ENCODE data around the gene LDLRAD4.

LDLRAD4 gene

GRCh38 chr18:13530033-13530878 is 311.7 kb downstream of the LDLRAD4 start:
- DNase-seq (ENCODE audit: low read depth, low spot score), result no peak

GRCh38 chr18:13530879-13531387 is 312.4 kb downstream of the LDLRAD4 start:
- DNase-seq (ENCODE audit: low read depth, low spot score), result peak; percentile 46

- no peak for DNase-seq (ENCODE audit: low read depth, low spot score)
These were observed 313.2 kb downstream of the LDLRAD4 start for GRCh38 chr18:13531681-13532325.

- no peak for DNase-seq (ENCODE audit: low read depth, low spot score)
These were observed 314.0 kb downstream of the LDLRAD4 start for GRCh38 chr18:13532406-13533075.

GRCh38 chr18:13534631-13535030 is 316.1 kb downstream of the LDLRAD4 start:
- DNase-seq (ENCODE audit: low read depth, low spot score), result no peak

GRCh38 chr18:13536578-13536977 is 318.0 kb downstream of the LDLRAD4 start:
- DNase-seq (ENCODE audit: low read depth, low spot score), result no peak

- no peak for DNase-seq (ENCODE audit: low read depth, low spot score)
These were observed 318.6 kb downstream of the LDLRAD4 start for GRCh38 chr18:13537022-13537780.

- no peak for DNase-seq (ENCODE audit: low read depth, low spot score)
These were observed 320.1 kb downstream of the LDLRAD4 start for GRCh38 chr18:13538630-13539029.

GRCh38 chr18:13539050-13539449 is 320.5 kb downstream of the LDLRAD4 start:
- no peak for DNase-seq (ENCODE audit: low read depth, low spot score)

GRCh38 chr18:13539843-13540476 is 321.4 kb downstream of the LDLRAD4 start:
- DNase-seq (ENCODE audit: low read depth, low spot score), result no peak

- no peak for DNase-seq (ENCODE audit: low read depth, low spot score)
These were observed 322.1 kb downstream of the LDLRAD4 start for GRCh38 chr18:13540477-13541182.

- DNase-seq (ENCODE audit: low read depth, low spot score), result no peak
These were observed 323.3 kb downstream of the LDLRAD4 start for GRCh38 chr18:13541621-13542519.

- DNase-seq (ENCODE audit: low read depth, low spot score), result no peak
These were observed 323.9 kb downstream of the LDLRAD4 start for GRCh38 chr18:13542520-13542847.

GRCh38 chr18:13543144-13543543 is 324.6 kb downstream of the LDLRAD4 start:
- DNase-seq (ENCODE audit: low read depth, low spot score), result no peak

- DNase-seq (ENCODE audit: low read depth, low spot score), result peak; percentile 18
These were observed 325.5 kb downstream of the LDLRAD4 start for GRCh38 chr18:13543811-13544732.

GRCh38 chr18:13544953-13545352 is 326.4 kb downstream of the LDLRAD4 start:
- DNase-seq (ENCODE audit: low read depth, low spot score), result no peak

- no peak for DNase-seq (ENCODE audit: low read depth, low spot score)
These were observed 327.0 kb downstream of the LDLRAD4 start for GRCh38 chr18:13545514-13545913.

- DNase-seq (ENCODE audit: low read depth, low spot score), result no peak
These were observed 327.4 kb downstream of the LDLRAD4 start for GRCh38 chr18:13545955-13546354.
